Measurements from ENCODE around the gene SYNE1. TPM values are rescaled to one million over a fixed set of nuclear protein-coding genes. Genes with fewer than 3 reads are reported as not detected.

The SYNE1 gene
- total RNA-seq, 1 donor from 2014 or later: 137 TPM

DNA sequence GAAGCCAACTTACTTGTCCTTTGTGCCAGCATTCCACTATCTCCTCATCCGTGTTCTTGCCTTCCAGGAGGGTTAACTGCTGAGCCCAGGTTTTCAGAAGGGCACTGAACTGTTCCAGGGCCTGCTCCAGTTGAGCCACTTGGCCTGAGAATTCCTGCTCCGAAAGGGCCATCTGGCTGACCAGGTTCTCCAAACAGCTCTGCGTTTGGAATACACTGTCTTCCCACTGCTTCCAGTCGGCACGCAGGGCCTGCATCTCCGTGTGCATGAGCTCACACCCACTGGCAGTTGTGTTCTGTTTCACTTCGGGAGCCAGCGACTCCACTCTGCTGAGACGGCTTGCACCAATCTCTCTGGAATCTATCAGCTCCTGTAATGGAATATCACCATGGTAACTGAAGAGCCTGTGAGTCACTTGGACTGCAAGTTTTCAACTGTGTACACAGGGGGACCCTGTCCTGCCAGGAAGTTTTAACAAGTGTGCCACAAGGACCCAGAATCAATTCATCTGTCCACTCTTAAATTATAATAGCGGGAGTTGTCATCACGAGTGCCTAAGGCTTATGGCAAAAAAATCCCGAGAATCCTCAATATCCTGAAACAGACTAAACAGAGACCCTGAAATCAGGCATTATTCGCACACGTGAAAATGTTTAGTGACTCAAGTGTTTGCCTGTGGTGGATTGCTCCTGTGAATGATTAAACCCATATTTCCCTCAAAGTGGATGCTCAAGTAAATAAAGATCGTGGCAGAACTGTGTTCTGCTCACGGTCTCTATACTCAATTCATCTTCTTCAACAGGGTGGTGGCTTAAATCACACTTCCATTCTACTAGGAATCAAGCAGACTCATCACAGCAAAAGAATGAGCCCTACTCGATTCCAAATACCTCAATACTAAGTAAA is 255.9 kb downstream of the SYNE1 start:
- DNase-seq (ENCODE audit: low spot score in 2 of 2): no peak
- no peak for FAIRE-seq

DNA sequence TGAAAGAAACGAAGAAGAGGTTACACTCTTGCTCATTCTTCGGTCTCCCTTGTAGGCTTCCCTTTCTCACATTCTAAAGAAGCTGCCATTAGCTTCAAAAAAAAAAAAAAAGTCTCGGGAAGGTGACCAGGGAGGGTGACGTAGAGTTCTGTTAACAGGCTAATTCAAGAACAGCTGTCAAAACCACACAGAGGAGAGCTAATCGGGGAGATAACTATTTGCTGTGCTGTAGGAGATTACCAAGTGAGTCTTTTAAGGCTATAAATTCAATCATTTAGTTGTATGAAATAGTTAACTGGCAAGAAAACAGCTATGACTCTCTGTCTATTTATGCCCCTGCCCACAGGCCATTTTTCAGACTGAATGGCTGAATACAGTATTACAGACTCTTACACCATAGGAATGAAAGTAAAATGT is 256.8 kb downstream of the SYNE1 start:
- DNase-seq (ENCODE audit: low spot score in 2 of 2) (no peak), FAIRE-seq (no peak)

DNA sequence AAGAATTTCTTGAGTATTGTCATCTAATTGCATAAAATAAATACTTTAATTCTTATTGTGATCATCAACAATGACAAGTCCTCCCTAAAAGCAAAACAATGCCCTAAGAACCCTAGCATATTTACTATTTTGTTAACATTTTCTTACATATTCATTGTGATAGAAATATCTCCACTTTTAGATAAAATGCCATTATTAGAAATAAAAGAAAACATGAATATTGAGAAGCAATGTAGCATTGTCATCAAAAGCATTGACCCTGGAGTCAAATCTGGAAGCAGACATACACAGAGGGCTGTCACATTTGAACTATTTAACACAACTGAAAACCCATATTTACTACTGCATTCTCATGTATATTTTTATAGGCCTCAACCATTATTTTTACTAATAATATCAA is 257.7 kb downstream of the SYNE1 start:
- no peak for DNase-seq (ENCODE audit: low spot score in 2 of 2)
- FAIRE-seq: no peak

DNA sequence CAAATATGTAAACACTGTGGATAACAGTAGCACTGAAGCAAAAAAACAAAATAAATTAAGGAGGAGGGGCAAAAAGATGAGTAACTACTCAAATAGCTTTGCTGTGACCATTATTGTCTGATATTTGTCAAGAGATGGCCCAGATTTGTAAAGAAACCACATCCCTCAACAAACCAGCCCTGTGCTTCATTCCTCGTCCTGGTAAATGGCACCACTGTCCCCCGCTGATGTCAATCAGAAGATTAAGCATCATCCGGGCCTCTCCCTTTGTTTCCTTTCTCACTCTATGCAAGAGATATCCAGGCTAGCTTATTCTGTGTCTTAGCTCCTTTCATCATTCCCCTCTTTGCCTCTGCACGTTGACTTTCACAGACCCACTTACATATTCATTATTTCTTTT is 259.0 kb downstream of the SYNE1 start:
- FAIRE-seq: no peak
- no peak for DNase-seq (ENCODE audit: low spot score in 2 of 2)

DNA sequence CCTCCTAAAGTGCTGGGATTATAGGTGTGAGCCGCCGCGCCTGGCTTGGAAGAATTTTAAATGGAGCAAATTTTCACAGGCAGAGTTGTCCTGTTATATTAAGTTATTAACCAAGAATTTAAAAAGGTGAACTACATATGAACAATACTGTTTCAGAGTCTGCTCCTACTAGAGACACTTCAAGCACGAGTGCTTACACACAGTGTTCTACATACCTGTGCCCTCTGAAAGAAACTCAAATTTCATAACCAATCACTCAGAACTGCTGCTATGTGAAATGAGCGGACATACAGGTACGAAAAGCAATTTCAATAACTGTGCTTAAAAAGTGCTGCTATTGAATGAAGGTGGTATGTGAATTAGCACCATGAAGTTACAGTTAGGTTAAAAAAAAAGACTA is 262.0 kb downstream of the SYNE1 start:
- FAIRE-seq: no peak
- DNase-seq (ENCODE audit: low spot score in 2 of 2): no peak

DNA sequence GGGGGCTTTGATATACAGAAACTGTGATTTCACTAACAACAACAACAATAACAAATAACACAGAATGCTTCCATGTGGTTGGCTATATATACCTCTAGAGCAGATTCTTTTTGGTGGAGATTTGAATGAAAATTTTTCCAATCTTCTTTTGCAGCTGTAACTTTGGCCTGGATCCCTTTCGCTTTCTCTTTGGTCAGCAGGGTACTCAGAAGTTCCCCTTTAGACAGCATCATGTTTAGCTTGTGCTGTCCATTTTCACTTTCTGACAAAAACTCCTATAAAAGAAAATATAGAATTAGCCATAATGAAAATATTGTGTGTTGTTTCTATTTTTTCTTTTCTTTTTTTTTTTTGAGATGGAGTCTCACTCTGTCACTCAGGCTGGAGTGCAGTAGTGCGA is 264.2 kb downstream of the SYNE1 start:
- no peak for DNase-seq (ENCODE audit: low spot score in 2 of 2)
- no peak for FAIRE-seq

DNA sequence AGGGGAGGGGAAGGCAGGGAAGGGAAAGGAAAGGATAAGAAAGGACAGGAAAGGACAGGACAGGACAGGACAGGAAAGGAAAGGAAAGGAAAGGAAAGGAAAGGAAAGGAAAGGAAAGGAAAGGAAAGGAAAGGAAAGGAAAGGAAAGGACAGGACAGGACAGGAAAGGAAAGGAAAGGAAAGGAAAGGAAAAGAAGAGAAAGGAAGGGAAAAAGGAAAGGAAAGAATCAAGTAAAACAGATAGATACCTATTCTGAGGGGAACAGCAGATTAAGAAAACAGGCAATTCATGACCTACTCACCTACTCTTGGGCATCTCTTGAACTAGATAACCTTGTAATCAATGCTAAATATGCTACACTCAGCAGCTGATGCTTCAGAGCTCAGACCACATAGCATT is 265.4 kb downstream of the SYNE1 start:
- FAIRE-seq: no peak
- DNase-seq (ENCODE audit: low spot score in 2 of 2): no peak

DNA sequence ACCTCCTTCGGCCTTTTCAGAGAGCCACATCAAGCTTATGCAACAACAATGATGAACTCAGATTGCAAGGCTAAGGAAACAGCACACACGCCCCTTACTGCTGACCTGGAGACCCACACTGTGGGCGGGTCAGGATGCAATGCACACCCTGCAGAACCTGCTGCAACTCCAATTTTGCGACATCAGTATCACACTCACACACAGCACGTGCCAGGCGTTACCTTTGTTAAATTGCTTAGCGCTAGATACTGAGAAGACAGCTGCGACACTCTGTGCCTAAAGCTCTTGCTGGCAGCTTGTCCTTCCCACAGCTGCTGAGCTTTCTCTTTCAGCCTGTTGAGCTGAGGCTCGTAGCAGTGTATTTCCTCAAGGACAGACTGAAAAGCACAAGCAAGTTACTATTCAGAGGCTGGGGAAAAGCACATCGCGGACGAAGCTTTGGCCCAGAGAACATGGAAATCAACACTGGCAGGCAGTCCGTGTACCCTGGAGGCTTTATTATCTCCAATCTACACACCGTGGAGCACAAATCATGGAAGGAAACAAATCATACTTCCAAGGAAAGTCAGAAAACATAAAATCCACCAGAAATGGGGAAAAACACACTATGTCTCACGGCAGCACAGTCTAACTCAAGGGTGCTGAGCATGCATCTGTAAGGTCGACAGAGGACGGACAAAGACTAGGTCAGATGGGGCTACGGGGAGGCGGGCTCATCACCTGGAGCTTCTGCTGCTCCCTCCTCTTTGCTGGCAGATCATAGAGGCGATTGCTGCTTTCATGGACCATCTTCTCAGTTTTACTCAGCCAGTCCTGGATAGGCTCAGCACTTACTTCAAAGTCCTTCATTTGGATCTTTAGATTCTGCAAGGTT is 268.2 kb downstream of the SYNE1 start:
- DNase-seq (ENCODE audit: low spot score in 2 of 2) (peak in 1 of 2 donors; percentile 21), FAIRE-seq (no peak)

DNA sequence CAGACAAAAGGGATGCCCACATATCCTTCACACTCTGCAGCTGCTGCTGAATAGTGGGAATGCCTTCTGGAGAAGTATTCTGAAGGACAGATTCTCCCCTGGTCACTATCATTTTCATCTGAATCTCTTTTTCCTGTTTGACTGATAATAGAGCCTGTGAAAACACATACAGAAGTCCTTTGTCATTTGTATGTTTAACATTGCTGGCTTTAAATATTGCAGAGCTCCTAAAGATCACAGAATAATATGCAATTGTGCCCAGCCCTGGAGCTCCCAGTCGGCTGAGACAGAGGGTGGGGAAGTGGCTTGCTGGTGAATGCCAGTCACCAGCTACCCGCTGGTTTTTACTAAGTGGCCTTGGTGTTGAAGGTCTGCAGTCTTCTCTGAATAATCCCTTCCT is 272.3 kb downstream of the SYNE1 start:
- no peak for FAIRE-seq

DNA sequence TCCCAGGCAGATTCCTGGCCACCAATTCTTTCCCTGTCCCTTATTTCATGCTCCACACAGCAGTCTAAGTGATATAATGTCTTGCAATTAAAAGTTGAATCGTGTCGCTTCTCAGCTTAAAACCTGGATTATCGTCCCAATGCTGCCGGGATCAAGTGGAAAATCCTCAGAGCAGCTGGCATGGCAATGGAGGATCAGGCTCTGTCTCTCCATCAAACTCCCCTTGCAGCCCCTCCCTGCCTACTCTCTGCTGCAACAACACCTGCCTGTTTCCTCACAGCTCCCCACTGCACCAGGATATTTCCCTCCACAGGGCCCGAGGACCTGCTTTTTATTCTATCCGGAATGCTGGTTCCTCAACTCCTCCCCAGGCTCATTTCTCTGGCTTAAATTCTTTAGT is 277.1 kb downstream of the SYNE1 start:
- DNase-seq (ENCODE audit: low spot score in 2 of 2) (no peak), FAIRE-seq (no peak)

More for the DNA sequence above, 272.3 kb downstream of the SYNE1 start:
- no peak for DNase-seq (ENCODE audit: low spot score in 2 of 2)

DNA sequence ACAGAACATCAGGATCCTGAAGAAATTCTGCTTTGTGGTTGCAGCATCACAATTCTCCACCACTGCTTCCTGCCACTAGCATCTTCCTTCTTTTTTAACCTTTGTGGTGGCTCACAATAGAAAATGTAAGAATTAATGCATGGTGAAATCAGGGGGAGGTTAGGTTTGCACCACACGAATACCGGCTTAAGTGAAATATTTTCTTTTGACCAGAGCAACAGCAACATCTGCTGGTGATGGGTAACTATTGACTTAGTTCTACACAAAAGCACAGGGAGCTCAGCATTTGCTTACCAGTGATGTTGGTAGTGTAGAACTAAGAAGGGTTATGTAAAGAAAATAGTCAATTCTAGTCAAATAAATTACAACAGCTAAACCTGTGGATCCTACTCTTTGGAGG is 280.5 kb downstream of the SYNE1 start:
- FAIRE-seq (no peak), DNase-seq (ENCODE audit: low spot score in 2 of 2) (no peak)

DNA sequence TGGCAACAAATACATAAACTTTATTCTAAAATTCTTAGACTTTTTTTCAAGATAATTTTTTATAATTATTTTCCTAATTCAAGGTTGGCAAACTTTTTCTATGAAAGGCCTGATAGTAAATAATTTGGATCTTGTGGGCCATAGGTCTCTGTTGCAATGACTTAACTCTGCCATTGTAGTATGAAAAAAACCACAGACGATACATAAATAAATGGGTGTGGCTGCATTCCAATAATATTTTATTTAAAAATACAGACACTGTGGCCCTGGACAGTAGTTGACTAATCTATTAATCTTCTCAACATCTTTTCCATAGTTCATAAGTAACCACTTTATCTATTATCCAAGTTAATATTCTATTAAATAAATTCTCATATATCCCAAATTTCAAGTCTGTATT is 281.1 kb downstream of the SYNE1 start:
- FAIRE-seq (no peak), DNase-seq (ENCODE audit: low spot score in 2 of 2) (no peak)

DNA sequence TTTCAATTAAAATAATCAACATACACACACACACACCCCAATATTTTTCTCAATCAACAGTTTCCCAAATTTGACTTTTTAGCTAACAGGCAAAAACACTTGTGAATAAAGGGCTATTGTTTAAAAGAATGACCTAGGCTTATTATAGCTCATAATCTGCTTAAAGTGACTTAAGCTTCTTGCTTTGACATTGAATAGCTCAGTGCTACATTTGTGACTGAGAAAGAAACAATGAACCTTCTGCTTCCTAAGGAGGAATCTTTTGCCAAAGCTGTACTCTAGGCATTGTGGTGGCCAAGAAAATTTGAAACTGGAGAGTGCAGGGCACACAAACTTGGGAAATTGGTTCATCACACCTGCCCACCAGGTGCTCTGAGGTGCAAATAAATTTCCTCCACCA is 282.0 kb downstream of the SYNE1 start:
- FAIRE-seq: no peak
- DNase-seq (ENCODE audit: low spot score in 2 of 2): no peak

DNA sequence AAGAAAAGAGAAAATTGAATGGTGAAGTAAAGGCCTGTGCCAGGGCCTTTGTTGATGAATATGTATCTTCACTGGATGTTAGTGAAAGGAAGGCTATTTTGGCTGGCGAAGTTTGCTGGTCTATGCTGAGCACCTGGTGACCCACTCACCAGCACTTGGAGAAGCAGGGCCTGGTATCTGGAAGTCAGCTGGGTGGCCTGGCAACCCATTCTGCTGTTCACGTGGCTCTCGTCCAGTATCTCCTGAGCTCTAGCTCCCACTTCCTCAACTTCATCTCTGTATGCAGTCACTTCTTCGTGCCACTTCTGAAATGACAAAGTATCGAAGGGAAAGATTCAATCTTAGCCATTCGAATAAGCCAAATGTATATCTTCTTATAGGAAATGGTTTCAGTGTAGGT is 283.7 kb downstream of the SYNE1 start:
- FAIRE-seq (no peak), DNase-seq (ENCODE audit: low spot score in 2 of 2) (no peak)

DNA sequence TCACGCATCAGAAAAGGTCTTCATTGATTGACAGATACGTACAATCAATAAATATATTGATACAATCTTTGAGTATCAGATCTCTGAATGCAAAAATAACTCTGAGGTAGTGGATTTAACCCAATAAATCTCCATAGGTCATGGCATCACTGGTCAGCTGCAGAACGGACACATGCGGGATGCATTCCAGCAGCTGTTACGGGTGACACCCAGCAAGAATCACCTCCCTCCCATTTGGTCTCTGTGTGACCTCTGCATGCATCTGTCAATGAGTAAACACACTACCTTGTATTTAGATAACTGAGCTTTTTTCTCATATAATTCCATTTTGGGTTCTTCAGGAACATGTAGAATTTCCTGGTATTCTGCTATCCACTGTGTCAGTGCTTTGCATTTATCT is 285.4 kb downstream of the SYNE1 start:
- FAIRE-seq (no peak), DNase-seq (ENCODE audit: low spot score in 2 of 2) (no peak)

DNA sequence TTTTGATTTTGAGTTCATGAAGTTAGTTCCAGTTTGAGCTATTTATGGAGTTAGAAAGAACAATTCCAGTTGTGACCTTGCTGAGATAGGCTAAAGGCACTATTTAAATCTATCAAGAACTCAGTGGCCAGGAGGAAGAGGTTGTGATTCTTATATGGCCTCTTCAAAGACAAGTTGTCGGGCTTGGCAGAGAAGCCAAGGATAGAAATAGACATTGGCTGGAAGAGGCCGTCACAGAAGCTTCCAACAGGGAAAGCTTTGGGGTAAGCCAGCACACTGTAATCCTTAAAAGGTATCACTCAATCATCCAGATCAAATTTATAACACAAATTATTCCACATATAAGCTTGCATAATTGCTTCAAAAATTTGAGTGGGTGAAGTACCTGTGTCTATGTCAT is 286.1 kb downstream of the SYNE1 start:
- DNase-seq (ENCODE audit: low spot score in 2 of 2) (no peak), FAIRE-seq (no peak)

DNA sequence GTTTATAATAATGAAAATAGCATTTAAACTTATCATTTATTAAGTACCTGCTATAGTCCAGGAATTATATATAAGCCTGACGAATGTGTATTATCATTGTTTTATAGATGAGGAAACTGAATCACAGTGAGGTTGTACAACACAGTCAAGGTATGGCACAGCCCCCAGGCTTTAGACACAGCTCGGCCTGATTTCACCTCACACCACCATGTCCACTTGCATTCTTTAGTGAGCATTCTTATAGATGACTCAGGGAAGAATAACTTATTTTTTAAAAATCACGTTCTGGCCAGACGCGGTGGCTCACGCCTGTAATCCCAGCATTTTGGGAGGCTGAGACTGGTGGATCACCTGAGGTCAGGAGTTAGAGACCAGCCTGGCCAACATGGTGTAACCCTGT is 289.0 kb downstream of the SYNE1 start:
- FAIRE-seq: no peak
- no peak for DNase-seq (ENCODE audit: low spot score in 2 of 2)

DNA sequence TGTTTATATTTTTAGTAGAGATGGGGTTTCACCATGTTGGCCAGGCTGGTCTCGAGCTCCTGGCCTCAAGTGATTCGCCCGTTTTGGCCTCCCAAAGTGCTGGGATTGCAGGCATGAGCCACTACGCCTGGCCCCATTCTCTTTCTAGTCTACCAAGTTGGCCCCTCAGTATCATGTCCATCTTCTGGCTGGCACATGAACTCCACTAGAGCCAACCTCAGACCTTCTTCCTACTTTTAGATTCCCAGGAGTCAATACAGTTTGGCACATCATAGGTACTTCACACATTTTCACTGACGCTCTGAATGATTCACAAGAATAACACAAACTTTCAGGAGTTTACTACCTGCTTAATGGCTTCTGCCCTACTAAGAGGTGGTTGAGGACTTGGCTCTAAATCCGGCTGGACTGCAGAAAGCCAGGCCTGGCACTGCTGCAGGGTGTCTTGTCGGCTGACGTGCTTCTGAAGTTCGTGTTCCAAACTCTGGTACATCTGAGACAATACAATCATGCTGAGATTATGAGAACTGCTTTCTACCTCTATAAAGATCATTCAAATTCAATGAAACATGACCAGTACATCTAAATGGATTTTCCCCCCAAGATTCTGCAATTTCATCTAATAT is 293.3 kb downstream of the SYNE1 start:
- FAIRE-seq (no peak), DNase-seq (ENCODE audit: low spot score in 2 of 2) (no peak)

DNA sequence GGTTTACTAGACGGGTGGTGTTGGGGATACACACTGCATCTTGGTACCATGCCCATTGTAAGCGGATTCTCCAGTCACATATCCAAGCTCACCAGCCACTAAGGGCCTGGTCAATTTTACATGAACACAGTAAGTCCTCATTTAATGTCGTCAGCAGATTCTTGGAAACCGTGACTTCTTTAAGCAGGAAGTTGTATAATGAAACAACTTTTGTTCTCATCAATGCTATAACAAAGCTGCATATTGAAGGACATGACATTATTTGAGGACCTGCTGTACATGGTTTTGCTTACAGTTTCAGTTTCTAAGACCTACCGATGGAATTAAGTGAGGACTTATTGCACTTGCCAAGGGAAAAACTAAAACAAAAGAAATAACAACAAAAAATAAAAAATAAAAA is 295.6 kb downstream of the SYNE1 start:
- FAIRE-seq: no peak
- DNase-seq (ENCODE audit: low spot score in 2 of 2): no peak

DNA sequence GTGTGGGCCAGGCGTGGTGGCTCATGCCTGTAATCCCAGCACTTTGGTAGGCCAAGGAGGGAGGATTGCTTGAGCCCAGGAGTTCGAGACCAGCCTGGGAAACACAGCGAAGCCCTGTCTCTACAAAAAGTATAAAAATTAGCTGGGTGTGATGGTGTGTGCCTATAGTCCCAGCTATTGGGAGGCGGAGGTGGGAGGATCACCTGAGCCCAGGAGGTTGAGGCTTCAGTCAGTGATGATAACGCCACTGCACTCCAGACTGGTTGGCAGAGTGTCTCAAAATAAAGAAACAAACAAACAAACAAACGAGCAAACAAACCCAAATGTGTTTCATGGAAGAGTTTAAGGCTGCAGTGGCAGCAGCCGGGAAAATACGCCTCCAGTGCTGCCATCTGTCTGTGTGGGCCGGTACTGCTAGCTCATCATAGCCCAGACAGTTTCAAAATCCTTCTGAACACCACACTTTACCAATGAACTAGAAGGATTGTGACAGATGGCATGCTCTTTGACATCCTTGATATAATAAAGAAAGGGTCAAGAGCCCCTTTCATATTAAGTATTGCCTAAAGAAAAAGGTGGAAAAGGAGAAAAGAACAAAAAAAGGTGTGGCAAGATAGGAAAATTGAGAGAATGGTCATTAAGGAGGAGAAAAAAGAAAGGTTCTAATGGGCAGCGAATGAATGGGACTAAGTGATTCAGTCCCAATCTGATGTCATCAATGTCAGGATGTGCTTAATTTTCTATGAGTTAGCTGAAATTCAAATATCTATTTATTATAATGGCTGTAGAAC is 298.6 kb downstream of the SYNE1 start:
- DNase-seq (ENCODE audit: low spot score in 2 of 2): peak; percentile 17 to 18
- FAIRE-seq: no peak

All from frontal cortex (tissue), 4 donors.